ENCODE measurements around the gene ST6GALNAC5.

ST6GALNAC5 gene

GRCh38 chr1:77018761-77019160 is 151.5 kb downstream of the ST6GALNAC5 start:
- no peaks in the 10 kb centered on the region for H3F3A ChIP-seq (ENCODE audit: insufficient read depth, low read length)
- no peaks in the 10 kb centered on the region for H3K9me2 ChIP-seq (replicated peaks; ENCODE audit: insufficient read depth, low read length)
- no peaks in the 10 kb centered on the region for H3K9me3 ChIP-seq (replicated peaks; ENCODE audit: insufficient read depth, low read length)
- no peaks in the 10 kb centered on the region for H3K36me3 ChIP-seq (replicated peaks; ENCODE audit: insufficient read depth, low read length)
- no peak for DNase-seq
- no peak overlapping the region for H3K27ac ChIP-seq (ENCODE audit: low read length)
- H3K27me3 ChIP-seq (replicated peaks; ENCODE audit: insufficient read depth, low read length) = no peaks in the 10 kb centered on the region
- no peak overlapping the region for H3K4me3 ChIP-seq (ENCODE audit: low read length)
- no peak overlapping the region for H3K4me2 ChIP-seq (ENCODE audit: low read depth, low read length)
- no peaks in the 10 kb centered on the region for H4K20me1 ChIP-seq (ENCODE audit: insufficient read depth, low read length)
- no peak overlapping the region for H3K9ac ChIP-seq (ENCODE audit: low read length)
- TF ChIP-seq, protein P1, sequence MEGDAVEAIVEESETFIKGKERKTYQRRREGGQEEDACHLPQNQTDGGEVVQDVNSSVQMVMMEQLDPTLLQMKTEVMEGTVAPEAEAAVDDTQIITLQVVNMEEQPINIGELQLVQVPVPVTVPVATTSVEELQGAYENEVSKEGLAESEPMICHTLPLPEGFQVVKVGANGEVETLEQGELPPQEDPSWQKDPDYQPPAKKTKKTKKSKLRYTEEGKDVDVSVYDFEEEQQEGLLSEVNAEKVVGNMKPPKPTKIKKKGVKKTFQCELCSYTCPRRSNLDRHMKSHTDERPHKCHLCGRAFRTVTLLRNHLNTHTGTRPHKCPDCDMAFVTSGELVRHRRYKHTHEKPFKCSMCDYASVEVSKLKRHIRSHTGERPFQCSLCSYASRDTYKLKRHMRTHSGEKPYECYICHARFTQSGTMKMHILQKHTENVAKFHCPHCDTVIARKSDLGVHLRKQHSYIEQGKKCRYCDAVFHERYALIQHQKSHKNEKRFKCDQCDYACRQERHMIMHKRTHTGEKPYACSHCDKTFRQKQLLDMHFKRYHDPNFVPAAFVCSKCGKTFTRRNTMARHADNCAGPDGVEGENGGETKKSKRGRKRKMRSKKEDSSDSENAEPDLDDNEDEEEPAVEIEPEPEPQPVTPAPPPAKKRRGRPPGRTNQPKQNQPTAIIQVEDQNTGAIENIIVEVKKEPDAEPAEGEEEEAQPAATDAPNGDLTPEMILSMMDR (IDR thresholded peaks at IDR 0.05; ENCODE audit: low read length) = no peak
- TF ChIP-seq EZH2phosphoT487 (IDR thresholded peaks at IDR 0.05; ENCODE audit: low read length) (no peak), EZH2 (optimal IDR thresholded peaks at IDR 0.05; ENCODE audit: low read depth, low read length) (no peak)
- H3K79me2 ChIP-seq (ENCODE audit: low read length) = no peaks in the 10 kb centered on the region
- no peak overlapping the region for H2AFZ ChIP-seq (ENCODE audit: low read length)
- no peaks in the 10 kb centered on the region for H3K4me1 ChIP-seq (ENCODE audit: low read length)

- Histone ChIP-seq H4K20me1 (ENCODE audit: insufficient read depth, low read length) (no peaks in the 10 kb centered on the region), H3K4me2 (ENCODE audit: low read depth, low read length) (no peak overlapping the region), H2AFZ (ENCODE audit: low read length) (no peak overlapping the region), H3K4me1 (ENCODE audit: low read length) (no peaks in the 10 kb centered on the region), H3K79me2 (ENCODE audit: low read length) (no peaks in the 10 kb centered on the region), H3K4me3 (ENCODE audit: low read length) (no peak overlapping the region), H3K9me3 (replicated peaks; ENCODE audit: insufficient read depth, low read length) (no peaks in the 10 kb centered on the region), H3K9ac (ENCODE audit: low read length) (no peak overlapping the region), H3K27me3 (replicated peaks; ENCODE audit: insufficient read depth, low read length) (no peaks in the 10 kb centered on the region), H3F3A (ENCODE audit: insufficient read depth, low read length) (no peaks in the 10 kb centered on the region), H3K27ac (ENCODE audit: low read length) (no peak overlapping the region), H3K36me3 (replicated peaks; ENCODE audit: insufficient read depth, low read length) (no peaks in the 10 kb centered on the region), H3K9me2 (replicated peaks; ENCODE audit: insufficient read depth, low read length) (no peaks in the 10 kb centered on the region)
- DNase-seq = no peak
- no peak for TF ChIP-seq EZH2phosphoT487 (IDR thresholded peaks at IDR 0.05; ENCODE audit: low read length)
Measured at GRCh38 chr1:77021732-77022131, 154.5 kb downstream of the ST6GALNAC5 start.

DNA sequence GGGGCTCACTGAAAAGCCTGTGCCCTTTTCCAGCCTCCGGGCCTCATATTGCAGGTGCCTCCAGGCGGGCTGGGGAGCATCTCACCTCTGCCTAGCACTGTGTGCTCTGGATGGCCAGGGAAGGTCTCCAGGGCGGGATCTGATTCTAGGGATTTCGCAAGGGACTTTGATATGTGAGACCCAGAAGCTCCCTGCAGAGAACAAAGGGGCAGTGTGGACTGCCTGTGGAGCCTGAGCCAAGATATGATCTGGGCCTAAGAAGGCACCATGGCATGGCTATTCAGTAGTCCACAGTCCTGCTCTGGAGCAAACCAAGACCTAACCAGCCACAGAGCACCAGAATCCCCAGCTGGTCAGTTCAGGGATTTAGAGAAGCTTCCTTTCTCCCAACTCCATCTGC is 157.2 kb downstream of the ST6GALNAC5 start:
- no peak overlapping the region for H3K9ac ChIP-seq (ENCODE audit: low read length)

GRCh38 chr1:77025599-77025998 is 158.3 kb downstream of the ST6GALNAC5 start:
- DNase-seq = no peak
- H2AFZ ChIP-seq (ENCODE audit: low read length) = no peak overlapping the region
- no peak overlapping the region for H3K4me2 ChIP-seq (ENCODE audit: low read depth, low read length)
- no peak overlapping the region for H3K27ac ChIP-seq (ENCODE audit: low read length)
- H3K9ac ChIP-seq (ENCODE audit: low read length) = no peak overlapping the region
- no peak for TF ChIP-seq EZH2 (optimal IDR thresholded peaks at IDR 0.05; ENCODE audit: low read depth, low read length)
- no peak for TF ChIP-seq EZH2phosphoT487 (IDR thresholded peaks at IDR 0.05; ENCODE audit: low read length)
- TF ChIP-seq, protein P1 (IDR thresholded peaks at IDR 0.05; ENCODE audit: low read length) = no peak
- no peaks in the 10 kb centered on the region for H3K9me2 ChIP-seq (replicated peaks; ENCODE audit: insufficient read depth, low read length)
- H3K27me3 ChIP-seq (replicated peaks; ENCODE audit: insufficient read depth, low read length) = no peaks in the 10 kb centered on the region
- no peaks in the 10 kb centered on the region for H3K79me2 ChIP-seq (ENCODE audit: low read length)
- H3K9me3 ChIP-seq (replicated peaks; ENCODE audit: insufficient read depth, low read length) = no peaks in the 10 kb centered on the region
- no peak overlapping the region for H3K4me3 ChIP-seq (ENCODE audit: low read length)
- no peaks in the 10 kb centered on the region for H3F3A ChIP-seq (ENCODE audit: insufficient read depth, low read length)
- no peaks in the 10 kb centered on the region for H3K36me3 ChIP-seq (replicated peaks; ENCODE audit: insufficient read depth, low read length)
- no peaks in the 10 kb centered on the region for H3K4me1 ChIP-seq (ENCODE audit: low read length)
- no peaks in the 10 kb centered on the region for H4K20me1 ChIP-seq (ENCODE audit: insufficient read depth, low read length)

More for the DNA sequence above, 157.2 kb downstream of the ST6GALNAC5 start:
- Histone ChIP-seq H3K27ac (ENCODE audit: low read length) (no peak overlapping the region), H3K9me3 (replicated peaks; ENCODE audit: insufficient read depth, low read length) (no peaks in the 10 kb centered on the region), H4K20me1 (ENCODE audit: insufficient read depth, low read length) (no peaks in the 10 kb centered on the region), H3K27me3 (replicated peaks; ENCODE audit: insufficient read depth, low read length) (no peaks in the 10 kb centered on the region), H3K36me3 (replicated peaks; ENCODE audit: insufficient read depth, low read length) (no peaks in the 10 kb centered on the region), H3K4me3 (ENCODE audit: low read length) (no peak overlapping the region), H3K4me1 (ENCODE audit: low read length) (no peaks in the 10 kb centered on the region), H3K79me2 (ENCODE audit: low read length) (no peaks in the 10 kb centered on the region), H3F3A (ENCODE audit: insufficient read depth, low read length) (no peaks in the 10 kb centered on the region), H3K4me2 (ENCODE audit: low read depth, low read length) (no peak overlapping the region), H2AFZ (ENCODE audit: low read length) (no peak overlapping the region), H3K9me2 (replicated peaks; ENCODE audit: insufficient read depth, low read length) (no peaks in the 10 kb centered on the region)
- no peak for DNase-seq
- TF ChIP-seq, protein P1 (IDR thresholded peaks at IDR 0.05; ENCODE audit: low read length) = no peak
- TF ChIP-seq EZH2phosphoT487 (IDR thresholded peaks at IDR 0.05; ENCODE audit: low read length) = no peak
- no peak for TF ChIP-seq EZH2 (optimal IDR thresholded peaks at IDR 0.05; ENCODE audit: low read depth, low read length)

Data from MM.1S (cell line).